AG04449 (cell line): Measurements from ENCODE around the gene EHBP1L1.

Source experiments
- CTCF ChIA-PET: fragments of 350-600 bp; formaldehyde crosslinking; extraction: SDS; loops from one replicate; lab custom pipeline; 2021; ENCODE audit warnings: antibody characterized with exemption; lab: Yijun Ruan, JAX
- POLR2A ChIA-PET: fragments of 400-600, 350-600 bp; formaldehyde crosslinking; extraction: SDS; loops from one replicate; lab custom pipeline; 2020; ENCODE audit warnings: antibody characterized with exemption, inconsistent platforms; lab: Yijun Ruan, JAX
- DNase-seq: peaks from one replicate; pipeline ENCODE4 v3.0.0-alpha.2; 2010; ENCODE audit warnings: low read depth, low spot score
- H3K4me3 ChIP-seq: 2 replicates; pipeline ENCODE4 v1.5.1; 2011; ENCODE audit warnings: low read depth, mild to moderate bottlenecking, control low read depth, low read length
- TF ChIP-seq, protein P1 (sequence below): IDR thresholded peaks from one replicate; pipeline ENCODE4 v1.5.1; 2011; ENCODE audit warnings: mild to moderate bottlenecking, moderate library complexity, low read length, control low read depth, inconsistent platforms; ENCODE audit not compliant: insufficient read depth; ENCODE audit errors: missing control alignments

The EHBP1L1 gene

DNA sequence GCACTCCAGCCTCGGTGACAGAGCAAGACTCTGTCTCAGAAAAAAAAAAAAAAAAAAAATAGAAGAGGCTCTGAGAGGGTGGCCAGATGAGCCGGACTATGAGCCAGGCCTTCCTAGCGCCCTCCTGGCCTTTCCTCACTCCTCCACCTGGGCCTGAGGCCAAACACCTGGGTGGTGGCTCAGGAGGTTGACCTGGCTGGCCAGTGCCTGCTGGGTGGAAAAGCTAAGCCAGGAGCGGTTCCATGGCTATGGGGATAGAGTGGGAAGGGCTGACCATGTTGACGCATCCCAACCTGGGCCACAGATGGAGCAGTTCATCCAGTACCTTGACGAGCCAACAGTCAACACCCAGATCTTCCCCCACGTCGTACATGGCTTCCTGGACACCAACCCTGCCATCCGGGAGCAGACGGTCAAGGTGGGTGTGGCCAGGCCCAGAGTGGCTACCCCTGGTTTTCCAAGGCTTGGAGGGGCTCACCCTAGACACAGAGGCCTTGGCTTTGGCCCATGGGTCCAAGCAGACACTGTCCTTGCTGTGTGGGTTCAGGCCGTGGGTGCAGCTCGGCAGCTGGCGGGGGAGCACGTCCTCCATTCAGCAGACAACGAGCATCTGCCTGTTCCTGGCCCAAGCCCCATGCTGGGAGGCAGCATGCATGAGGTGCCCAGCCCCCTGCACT lies 43.3 kb upstream of the EHBP1L1 start:
- no peak for DNase-seq
- CTCF ChIA-PET, result interaction anchor here (1.2 to 5.6 kb wide), 2 partner anchors 9 to 16 kb away, joined by 3 to 65 read pairs; no protein-coding TSS in a partner anchor
- POLR2A ChIA-PET, result no interaction called here

DNA sequence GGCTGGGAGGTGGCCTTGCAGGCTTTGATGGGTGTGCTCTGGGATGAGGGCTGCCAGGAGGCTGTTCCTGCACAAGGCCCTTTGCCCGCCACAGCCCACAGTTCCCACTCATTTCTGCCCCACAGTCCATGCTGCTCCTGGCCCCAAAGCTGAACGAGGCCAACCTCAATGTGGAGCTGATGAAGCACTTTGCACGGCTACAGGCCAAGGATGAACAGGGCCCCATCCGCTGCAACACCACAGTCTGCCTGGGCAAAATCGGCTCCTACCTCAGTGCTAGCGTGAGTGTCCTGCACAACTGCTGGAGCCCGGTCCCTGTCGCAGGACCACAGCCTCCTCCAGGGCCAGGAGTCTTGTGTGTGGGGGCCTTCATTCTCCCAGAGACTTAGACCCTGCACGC lies 40.8 kb upstream of the EHBP1L1 start:
- ChIA-PET CTCF (no interaction called here), POLR2A (interaction anchor here (1.9 kb wide), 1 partner anchor 10 kb away, joined by 6 read pairs; the partner anchor contains the start of gene SCYL1)
- TF ChIP-seq, protein P1, sequence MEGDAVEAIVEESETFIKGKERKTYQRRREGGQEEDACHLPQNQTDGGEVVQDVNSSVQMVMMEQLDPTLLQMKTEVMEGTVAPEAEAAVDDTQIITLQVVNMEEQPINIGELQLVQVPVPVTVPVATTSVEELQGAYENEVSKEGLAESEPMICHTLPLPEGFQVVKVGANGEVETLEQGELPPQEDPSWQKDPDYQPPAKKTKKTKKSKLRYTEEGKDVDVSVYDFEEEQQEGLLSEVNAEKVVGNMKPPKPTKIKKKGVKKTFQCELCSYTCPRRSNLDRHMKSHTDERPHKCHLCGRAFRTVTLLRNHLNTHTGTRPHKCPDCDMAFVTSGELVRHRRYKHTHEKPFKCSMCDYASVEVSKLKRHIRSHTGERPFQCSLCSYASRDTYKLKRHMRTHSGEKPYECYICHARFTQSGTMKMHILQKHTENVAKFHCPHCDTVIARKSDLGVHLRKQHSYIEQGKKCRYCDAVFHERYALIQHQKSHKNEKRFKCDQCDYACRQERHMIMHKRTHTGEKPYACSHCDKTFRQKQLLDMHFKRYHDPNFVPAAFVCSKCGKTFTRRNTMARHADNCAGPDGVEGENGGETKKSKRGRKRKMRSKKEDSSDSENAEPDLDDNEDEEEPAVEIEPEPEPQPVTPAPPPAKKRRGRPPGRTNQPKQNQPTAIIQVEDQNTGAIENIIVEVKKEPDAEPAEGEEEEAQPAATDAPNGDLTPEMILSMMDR, result no peak
- no peak for DNase-seq
- H3K4me3 ChIP-seq, result no peak overlapping the region

More for the DNA sequence above, 43.3 kb upstream of the EHBP1L1 start:
- H3K4me3 ChIP-seq, result no peak overlapping the region
- TF ChIP-seq, protein P1, result no peak

DNA sequence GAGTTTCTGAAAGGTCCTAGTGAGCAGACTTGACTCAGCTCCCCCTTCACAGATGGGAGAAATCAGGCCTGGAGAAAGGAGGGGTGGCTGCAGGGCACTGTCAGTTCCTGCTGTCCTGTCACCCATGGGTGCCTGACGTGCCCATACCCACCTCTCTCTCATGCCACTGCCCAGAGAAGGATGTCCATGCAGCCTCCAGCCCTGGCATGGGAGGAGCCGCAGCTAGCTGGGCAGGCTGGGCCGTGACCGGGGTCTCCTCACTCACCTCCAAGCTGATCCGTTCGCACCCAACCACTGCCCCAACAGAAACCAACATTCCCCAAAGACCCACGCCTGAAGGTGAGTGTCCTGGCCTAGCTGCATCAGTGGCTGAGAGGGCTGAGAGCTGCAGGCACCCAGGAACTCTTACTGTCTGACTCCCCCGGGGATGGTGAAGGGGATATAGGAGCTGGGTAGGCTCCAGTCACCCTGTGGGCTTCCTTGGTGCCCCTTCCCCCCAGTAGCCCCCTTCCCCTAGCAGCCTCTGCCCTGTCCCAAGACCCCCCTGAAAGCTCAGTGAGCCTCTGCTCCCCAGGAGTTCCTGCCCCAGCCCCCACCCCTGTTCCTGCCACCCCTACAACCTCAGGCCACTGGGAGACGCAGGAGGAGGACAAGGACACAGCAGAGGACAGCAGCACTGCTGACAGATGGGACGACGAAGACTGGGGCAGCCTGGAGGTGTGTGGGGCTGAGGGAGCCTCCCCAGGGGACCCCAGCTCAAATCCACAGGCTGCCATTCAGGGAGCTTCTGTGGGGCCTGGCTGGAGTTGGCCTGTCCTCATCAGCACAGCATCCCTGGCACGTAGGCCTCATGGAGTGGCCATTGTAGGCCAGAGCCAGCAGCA lies 39.2 kb upstream of the EHBP1L1 start:
- POLR2A ChIA-PET, result interaction anchor here (0.6 to 1.9 kb wide), 5 partner anchors 12 to 97 kb away, joined by 3 to 6 read pairs (median 4); partner anchors contain the start of genes SCYL1 and ZNRD2
- H3K4me3 ChIP-seq, result no peak overlapping the region
- DNase-seq, result no peak
- CTCF ChIA-PET, result interaction anchor here (0.9 to 10.0 kb wide), 4 partner anchors 11 to 55 kb away, joined by 3 to 182 read pairs (median 4); partner anchors contain the start of genes FAM89B and KCNK7
- TF ChIP-seq, protein P1, result no peak

DNA sequence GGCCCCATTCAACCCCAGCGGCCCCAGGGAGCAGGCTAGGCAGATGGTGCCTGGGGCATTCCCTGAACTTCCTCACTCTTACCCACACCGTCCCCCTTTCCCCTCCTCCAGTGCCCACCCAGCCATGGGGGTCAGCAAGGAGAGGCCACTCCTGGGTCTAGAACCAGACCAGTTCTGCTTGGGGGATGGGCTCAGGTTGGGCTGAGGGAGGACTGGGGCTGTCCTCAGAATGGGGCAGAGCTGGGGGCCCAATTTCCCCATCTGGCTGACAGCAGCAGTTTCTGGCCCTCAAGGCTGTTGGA lies 38.6 kb upstream of the EHBP1L1 start:
- H3K4me3 ChIP-seq, result no peak overlapping the region
- ChIA-PET POLR2A (interaction anchor here (0.6 to 1.8 kb wide), 3 partner anchors 22 to 97 kb away, joined by 4 to 5 read pairs (median 4); partner anchors contain the start of gene ZNRD2), CTCF (interaction anchor here (0.9 to 10.0 kb wide), 3 partner anchors 18 to 54 kb away, joined by 3 to 182 read pairs (median 5); partner anchors contain the start of genes FAM89B and KCNK7)
- TF ChIP-seq, protein P1, result no peak
- no peak for DNase-seq

DNA sequence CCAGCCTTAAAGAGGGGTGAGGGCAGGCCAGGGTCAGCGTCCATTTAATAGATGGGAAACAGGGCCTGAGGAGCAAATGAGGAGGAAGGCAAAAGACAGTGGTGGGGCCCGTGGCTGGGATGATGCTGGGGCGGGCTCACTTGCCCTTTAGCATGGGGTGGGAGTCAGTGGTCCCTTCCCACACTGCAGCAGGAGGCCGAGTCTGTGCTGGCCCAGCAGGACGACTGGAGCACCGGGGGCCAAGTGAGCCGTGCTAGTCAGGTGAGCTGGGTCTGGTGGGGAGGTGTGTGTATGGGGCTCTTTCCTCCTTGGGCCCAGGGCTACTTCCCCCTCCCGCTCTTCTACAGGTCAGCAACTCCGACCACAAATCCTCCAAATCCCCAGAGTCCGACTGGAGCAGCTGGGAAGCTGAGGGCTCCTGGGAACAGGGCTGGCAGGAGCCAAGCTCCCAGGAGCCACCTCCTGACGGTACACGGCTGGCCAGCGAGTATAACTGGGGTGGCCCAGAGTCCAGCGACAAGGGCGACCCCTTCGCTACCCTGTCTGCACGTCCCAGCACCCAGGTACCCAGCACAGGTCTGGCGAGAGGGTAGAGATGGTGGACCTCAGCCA lies 38.1 kb upstream of the EHBP1L1 start:
- H3K4me3 ChIP-seq, result no peak overlapping the region
- TF ChIP-seq, protein P1, result no peak
- ChIA-PET CTCF (interaction anchor here (1.4 to 10.0 kb wide), 3 partner anchors 28 to 54 kb away, joined by 5 to 207 read pairs (median 182); partner anchors contain the start of genes FAM89B, KCNK7, LTBP3 and ZNRD2), POLR2A (interaction anchor here (0.9 to 2.2 kb wide), 4 partner anchors 8 to 100 kb away, joined by 4 to 5 read pairs (median 5); partner anchors contain the start of genes SIPA1 and ZNRD2)
- DNase-seq, result no peak
